Left ventricle myocardium inferior (tissue), 1 donor: ENCODE data around the gene WSCD1. TPM values are rescaled to one million over a fixed set of nuclear protein-coding genes. Genes with fewer than 3 reads are reported as not detected.

Source experiments
- DNase-seq: peaks from one replicate; pipeline ENCODE4 v3.0.0-alpha.2; 2020
- H3K27ac ChIP-seq: fragments of 200-600 bp; replicated peaks from 2 replicates; pipeline ENCODE4 v1.8.0; 2021
- H3K27me3 ChIP-seq: fragments of 200-600 bp; 2 replicates; pipeline ENCODE4 v1.8.0; 2021; ENCODE audit warnings: low read depth
- H3K36me3 ChIP-seq: fragments of 200-600 bp; 2 replicates; pipeline ENCODE4 v1.8.0; 2021
- H3K4me1 ChIP-seq: fragments of 200-600 bp; 2 replicates; pipeline ENCODE4 v1.8.0; 2021
- H3K4me3 ChIP-seq: fragments of 200-600 bp; 2 replicates; pipeline ENCODE4 v1.8.0; 2021; ENCODE audit warnings: mild to moderate bottlenecking, moderate library complexity
- H3K9me3 ChIP-seq: fragments of 200-600 bp; replicated peaks from 2 replicates; pipeline ENCODE4 v1.8.0; 2021
- intact Hi-C: fragments of 100-400 bp; cut with micrococcal nuclease; formaldehyde crosslinking; loops from one replicate; pipeline ENCODE4 v1.11.0; 2022
- long read RNA-seq: library from polyadenylated mRNA; unstranded; transcript quantifications from one replicate; pipeline ENCODE4 v2.0.0, GENCODE V29; 2021
- total RNA-seq: library from RNA; stranded (reverse); fragmentation: NEBNext Ultra II Directional; extraction: Animal tissue kit (Norgen Biotek cat#: 25700); gene quantifications from one replicate; pipeline ENCODE4 v1.2.1, GENCODE V29; 2021
- TF ChIP-seq, protein P1 (sequence below): fragments of 200-600 bp; IDR thresholded peaks from 2 replicates; pipeline ENCODE4 v1.8.0; 2021; ENCODE audit warnings: antibody characterized with exemption, mild to moderate bottlenecking, borderline replicate concordance
- donor health status: DM: no; HTN: yes; CAD: no; lungs with severe emphysema.

The WSCD1 gene
- 6.4 TPM for total RNA-seq
- long read RNA-seq, full-length matches to known transcripts = 7 of 11 reads
- long read RNA-seq, partial matches to known transcripts = 0 of 11 reads
- long read RNA-seq, other reads (novel, unspliced or antisense) = 4 of 11 reads

DNA sequence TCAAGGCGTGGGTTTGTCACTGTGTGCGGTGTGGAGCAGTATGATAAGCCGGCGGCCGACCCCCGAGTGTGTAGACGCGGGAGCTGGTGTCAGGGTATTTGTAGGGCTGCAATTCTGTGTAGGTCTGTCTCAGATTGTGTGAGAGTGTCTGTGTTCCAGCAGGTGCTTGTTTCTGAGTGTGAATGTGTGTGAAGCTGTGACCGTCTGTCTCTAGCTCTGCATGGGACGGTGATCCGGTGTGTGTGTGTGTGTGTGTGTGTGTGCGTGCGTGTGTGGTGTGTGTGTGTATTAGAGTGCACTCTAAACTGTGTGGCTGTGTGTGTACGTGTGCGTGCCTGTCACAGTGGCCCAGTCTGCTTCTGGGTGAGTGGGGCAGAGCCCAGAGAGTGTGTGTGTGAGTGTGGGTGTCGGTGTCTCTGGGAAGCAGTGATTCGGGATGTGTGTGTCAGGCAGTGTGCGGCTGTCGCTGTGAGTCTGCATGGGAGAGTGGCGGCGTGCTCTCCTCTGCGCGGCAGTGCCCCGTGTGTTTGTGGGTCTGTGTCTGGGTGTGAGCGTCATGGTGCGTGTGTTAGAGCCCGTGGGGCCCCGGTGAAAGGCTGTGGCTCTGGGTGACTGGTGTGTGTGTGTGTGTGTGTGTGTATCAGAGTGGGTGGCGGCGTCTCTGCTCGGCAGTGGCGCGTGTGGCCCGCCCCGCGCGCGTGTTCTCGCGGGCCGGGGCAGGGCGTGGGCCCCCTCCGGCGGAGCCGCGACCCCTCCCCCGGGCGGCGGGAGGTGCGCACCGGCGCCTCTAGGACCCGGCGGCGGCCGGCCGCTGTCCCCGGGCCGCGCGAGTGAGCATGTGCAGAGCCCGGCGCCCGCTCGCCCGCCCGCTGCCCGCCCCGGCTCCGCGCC, at the start of gene WSCD1:
TSS of gene WSCD1 (plus strand) at position 841 of the 891 bp plus-strand sequence. CDS start 10,280 bp downstream, outside the sequence.
- Histone ChIP-seq H3K4me1 (peaks cover 12% of the 10 kb centered on the region), H3K9me3 (no peaks in the 10 kb centered on the region), H3K4me3 (peak within 1 kb of the TSS; percentile 79), H3K27ac (peak within 1 kb of the TSS; percentile 52), H3K27me3 (peaks cover 61% of the 10 kb centered on the region), H3K36me3 (no peaks in the 10 kb centered on the region)
- TF ChIP-seq, protein P1, sequence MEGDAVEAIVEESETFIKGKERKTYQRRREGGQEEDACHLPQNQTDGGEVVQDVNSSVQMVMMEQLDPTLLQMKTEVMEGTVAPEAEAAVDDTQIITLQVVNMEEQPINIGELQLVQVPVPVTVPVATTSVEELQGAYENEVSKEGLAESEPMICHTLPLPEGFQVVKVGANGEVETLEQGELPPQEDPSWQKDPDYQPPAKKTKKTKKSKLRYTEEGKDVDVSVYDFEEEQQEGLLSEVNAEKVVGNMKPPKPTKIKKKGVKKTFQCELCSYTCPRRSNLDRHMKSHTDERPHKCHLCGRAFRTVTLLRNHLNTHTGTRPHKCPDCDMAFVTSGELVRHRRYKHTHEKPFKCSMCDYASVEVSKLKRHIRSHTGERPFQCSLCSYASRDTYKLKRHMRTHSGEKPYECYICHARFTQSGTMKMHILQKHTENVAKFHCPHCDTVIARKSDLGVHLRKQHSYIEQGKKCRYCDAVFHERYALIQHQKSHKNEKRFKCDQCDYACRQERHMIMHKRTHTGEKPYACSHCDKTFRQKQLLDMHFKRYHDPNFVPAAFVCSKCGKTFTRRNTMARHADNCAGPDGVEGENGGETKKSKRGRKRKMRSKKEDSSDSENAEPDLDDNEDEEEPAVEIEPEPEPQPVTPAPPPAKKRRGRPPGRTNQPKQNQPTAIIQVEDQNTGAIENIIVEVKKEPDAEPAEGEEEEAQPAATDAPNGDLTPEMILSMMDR = no peak
- DNase-seq = no peak
- intact Hi-C loops = no loop called here

DNA sequence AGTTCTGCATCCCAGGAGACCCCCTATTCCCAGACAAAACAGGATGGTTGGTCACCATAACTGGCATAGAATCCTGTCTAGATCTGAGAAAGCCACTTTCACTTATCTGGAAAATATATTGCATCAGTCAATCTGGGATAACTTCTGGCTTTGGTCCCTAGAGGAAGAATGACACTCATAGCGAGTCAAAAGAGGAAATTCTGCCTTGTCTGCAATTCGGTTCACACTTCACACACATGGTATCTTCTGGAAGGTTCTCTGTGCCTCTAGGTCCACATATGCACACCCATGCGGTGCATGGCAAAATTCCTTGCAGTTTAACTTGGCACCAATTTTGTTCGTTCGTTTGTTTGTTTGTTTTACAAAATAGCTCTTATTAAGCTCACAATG, 49.2 kb upstream of the WSCD1 start:
- Histone ChIP-seq H3K4me1 (no peaks in the 10 kb centered on the region), H3K27ac (no peak overlapping the region), H3K4me3 (no peak overlapping the region), H3K36me3 (no peaks in the 10 kb centered on the region), H3K27me3 (peaks cover 61% of the 10 kb centered on the region), H3K9me3 (no peaks in the 10 kb centered on the region)
- DNase-seq = no peak
- intact Hi-C loops = no loop called here
- TF ChIP-seq, protein P1 = no peak

DNA sequence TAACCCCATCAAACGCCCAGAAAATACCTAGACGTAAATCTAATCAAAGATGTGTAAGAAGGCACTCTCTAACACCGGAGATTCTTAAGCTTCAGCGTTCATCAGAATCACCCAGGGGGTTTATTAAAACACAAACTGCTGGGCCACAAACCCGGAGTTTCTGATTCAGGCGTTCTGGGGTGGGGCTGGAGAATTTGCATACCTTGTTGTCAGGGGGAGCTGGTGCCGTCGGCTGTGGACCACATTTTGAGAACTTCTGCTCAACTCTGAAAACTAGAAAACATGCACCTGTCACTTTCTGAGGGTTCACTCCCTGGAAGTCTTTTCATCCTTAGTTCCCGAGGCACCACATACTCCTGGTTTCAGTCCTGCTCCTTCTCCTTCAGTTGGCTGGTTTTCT, 48.6 kb upstream of the WSCD1 start:
- no peak for DNase-seq
- H3K27me3 ChIP-seq = peaks cover 64% of the 10 kb centered on the region
- H3K9me3 ChIP-seq = no peaks in the 10 kb centered on the region
- no peaks in the 10 kb centered on the region for H3K4me1 ChIP-seq
- no peak overlapping the region for H3K4me3 ChIP-seq
- H3K36me3 ChIP-seq = no peaks in the 10 kb centered on the region
- H3K27ac ChIP-seq = no peak overlapping the region
- intact Hi-C loops = no loop called here
- TF ChIP-seq, protein P1 = no peak

DNA sequence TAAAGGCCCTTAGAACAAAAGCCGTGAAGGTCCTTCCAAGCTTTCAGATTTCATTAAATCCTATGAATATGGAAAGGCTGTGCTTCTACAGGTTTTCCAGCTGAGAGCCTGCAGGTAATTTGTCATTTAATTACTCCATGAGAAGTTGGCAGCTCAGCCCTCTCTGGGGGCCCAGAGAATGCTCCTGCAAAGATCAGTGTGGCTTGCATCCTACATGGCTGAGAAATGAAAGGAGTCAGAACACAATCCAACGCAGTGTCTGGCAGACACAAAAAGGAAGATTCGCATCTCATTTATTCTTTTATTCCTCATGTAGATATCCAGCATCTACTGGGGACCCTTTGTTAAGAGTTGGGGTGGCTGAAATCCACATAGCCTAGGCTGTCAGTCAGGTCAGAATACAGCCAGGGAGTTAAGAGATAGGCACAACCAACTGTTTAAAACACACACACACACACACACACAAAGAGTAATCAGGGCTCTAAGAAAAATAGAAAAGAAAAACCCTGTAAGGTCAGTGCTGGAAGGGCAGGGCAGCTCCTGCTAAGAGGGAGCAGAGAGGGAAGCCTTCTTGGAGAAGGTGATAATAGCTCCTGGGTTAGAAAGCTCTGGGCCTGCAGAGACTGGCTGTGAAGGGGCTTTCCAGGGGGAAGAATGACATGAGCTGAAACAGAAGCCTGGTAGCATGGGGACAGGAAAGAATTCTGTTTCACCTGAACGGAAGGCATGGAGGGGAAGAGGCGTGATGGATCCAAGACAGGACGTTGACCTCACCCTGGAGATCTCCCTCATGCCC, 46.9 kb upstream of the WSCD1 start:
- TF ChIP-seq, protein P1 = no peak
- Histone ChIP-seq H3K9me3 (no peaks in the 10 kb centered on the region), H3K27ac (no peak overlapping the region), H3K36me3 (no peaks in the 10 kb centered on the region), H3K27me3 (peaks cover 71% of the 10 kb centered on the region), H3K4me3 (no peak overlapping the region), H3K4me1 (no peaks in the 10 kb centered on the region)
- no peak for DNase-seq
- intact Hi-C loops = no loop called here

DNA sequence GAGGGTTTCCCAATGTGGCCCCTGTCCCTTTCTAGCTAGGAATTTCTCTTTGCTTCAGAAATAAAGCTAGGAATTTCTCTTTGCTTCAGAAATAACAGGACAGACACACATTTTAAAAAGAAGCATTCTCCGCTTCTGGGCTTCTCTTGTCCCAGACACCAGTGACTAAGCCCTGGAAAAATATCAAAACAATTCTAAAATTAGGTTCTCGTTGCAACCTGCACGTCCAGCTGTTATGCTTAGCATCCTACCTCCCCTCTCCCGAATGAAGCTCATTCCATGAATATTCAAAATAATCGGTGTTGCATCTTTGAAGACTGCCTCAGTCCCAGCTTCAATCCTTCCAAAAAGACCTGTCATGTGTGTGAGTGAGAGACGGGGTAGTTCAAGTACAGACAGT, 45.6 kb upstream of the WSCD1 start:
- Histone ChIP-seq H3K9me3 (no peaks in the 10 kb centered on the region), H3K27me3 (peaks cover 76% of the 10 kb centered on the region), H3K4me1 (no peaks in the 10 kb centered on the region), H3K4me3 (no peak overlapping the region), H3K27ac (no peak overlapping the region), H3K36me3 (no peaks in the 10 kb centered on the region)
- TF ChIP-seq, protein P1 = no peak
- DNase-seq = no peak
- intact Hi-C loops = no loop called here
